HFFc6 (cell line): ENCODE data around the gene LARP1. TPM values are rescaled to one million over a fixed set of nuclear protein-coding genes. Genes with fewer than 3 reads are reported as not detected.
"Not testable (repeated sequence)": the region's sequence is repeated elsewhere in the genome, so short reads cannot be mapped to it uniquely, and the experiment has no call there.

Experiments used
- DNase-seq: peaks from one replicate; pipeline ENCODE4 v3.0.0-alpha.2; 2018
- H3K27ac Mint-ChIP-seq: 2 replicates; pipeline ENCODE4 v1.8.0; 2020; ENCODE audit warnings: mild to moderate bottlenecking, mixed read lengths
- H3K27me3 Mint-ChIP-seq: 2 replicates; pipeline ENCODE4 v1.8.0; 2021; ENCODE audit warnings: mild to moderate bottlenecking, moderate library complexity, mixed read lengths; ENCODE audit not compliant: insufficient read depth
- H3K36me3 Mint-ChIP-seq: 2 replicates; pipeline ENCODE4 v1.8.0; 2021; ENCODE audit warnings: low read depth, mixed read lengths
- H3K4me1 Mint-ChIP-seq: 2 replicates; pipeline ENCODE4 v1.8.0; 2020; ENCODE audit warnings: low read depth, mixed read lengths
- H3K4me3 Mint-ChIP-seq: 2 replicates; pipeline ENCODE4 v1.8.0; 2020; ENCODE audit warnings: mild to moderate bottlenecking, moderate library complexity, mixed read lengths
- H3K9me3 Mint-ChIP-seq: 2 replicates; pipeline ENCODE4 v1.8.0; 2020; ENCODE audit warnings: mild to moderate bottlenecking, mixed read lengths
- total RNA-seq, 6 experiments: library from RNA; stranded (reverse); fragmentation: NEBNext Ultra II Directional; extraction: Animal tissue kit (Norgen Biotek cat#: 25700); gene quantifications; 2 replicates in 1 of 6; 3 replicates in 5 of 6; pipeline ENCODE4 v1.2.3, GENCODE V29; 2021
- TF ChIP-seq, protein P1 (sequence below): fragments of 200-600 bp; sonication (generic); IDR thresholded peaks from 2 replicates; pipeline ENCODE4 v1.5.0; 2021; ENCODE audit warnings: antibody characterized with exemption, mild to moderate bottlenecking

Gene LARP1
- total RNA-seq, 6 experiments from 2014 or later, result 204 to 228 (median 208) TPM

GRCh38 chr5:154728939-154729588 lies 26.1 kb upstream of the LARP1 start:
- 0 out of 2 replicates have a peak, but pooled peaks cover 4% of the 10 kb centered on the region for H3K9me3 Mint-ChIP-seq
- H3K27ac Mint-ChIP-seq, result no peak overlapping the region
- no peak for DNase-seq
- H3K27me3 Mint-ChIP-seq, result peaks cover 3% of the 10 kb centered on the region
- H3K36me3 Mint-ChIP-seq, result no peaks in the 10 kb centered on the region; the same call in 1 of the 2 replicates
- TF ChIP-seq, protein P1, sequence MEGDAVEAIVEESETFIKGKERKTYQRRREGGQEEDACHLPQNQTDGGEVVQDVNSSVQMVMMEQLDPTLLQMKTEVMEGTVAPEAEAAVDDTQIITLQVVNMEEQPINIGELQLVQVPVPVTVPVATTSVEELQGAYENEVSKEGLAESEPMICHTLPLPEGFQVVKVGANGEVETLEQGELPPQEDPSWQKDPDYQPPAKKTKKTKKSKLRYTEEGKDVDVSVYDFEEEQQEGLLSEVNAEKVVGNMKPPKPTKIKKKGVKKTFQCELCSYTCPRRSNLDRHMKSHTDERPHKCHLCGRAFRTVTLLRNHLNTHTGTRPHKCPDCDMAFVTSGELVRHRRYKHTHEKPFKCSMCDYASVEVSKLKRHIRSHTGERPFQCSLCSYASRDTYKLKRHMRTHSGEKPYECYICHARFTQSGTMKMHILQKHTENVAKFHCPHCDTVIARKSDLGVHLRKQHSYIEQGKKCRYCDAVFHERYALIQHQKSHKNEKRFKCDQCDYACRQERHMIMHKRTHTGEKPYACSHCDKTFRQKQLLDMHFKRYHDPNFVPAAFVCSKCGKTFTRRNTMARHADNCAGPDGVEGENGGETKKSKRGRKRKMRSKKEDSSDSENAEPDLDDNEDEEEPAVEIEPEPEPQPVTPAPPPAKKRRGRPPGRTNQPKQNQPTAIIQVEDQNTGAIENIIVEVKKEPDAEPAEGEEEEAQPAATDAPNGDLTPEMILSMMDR, result no peak
- no peak overlapping the region for H3K4me3 Mint-ChIP-seq
- peaks cover 9% of the 10 kb centered on the region for H3K4me1 Mint-ChIP-seq

- no peak for DNase-seq
- Mint-ChIP-seq H3K4me1 (peaks cover 5% of the 10 kb centered on the region; the same call in 1 of the 2 replicates), H3K9me3 (0 out of 2 replicates have a peak, but pooled peaks cover 4% of the 10 kb centered on the region), H3K27ac (no peak overlapping the region), H3K4me3 (no peak overlapping the region), H3K36me3 (no peaks in the 10 kb centered on the region; the same call in 1 of the 2 replicates), H3K27me3 (peaks cover 3% of the 10 kb centered on the region)
- TF ChIP-seq, protein P1, result no peak
Measured at GRCh38 chr5:154729613-154730012, 25.6 kb upstream of the LARP1 start.

DNA sequence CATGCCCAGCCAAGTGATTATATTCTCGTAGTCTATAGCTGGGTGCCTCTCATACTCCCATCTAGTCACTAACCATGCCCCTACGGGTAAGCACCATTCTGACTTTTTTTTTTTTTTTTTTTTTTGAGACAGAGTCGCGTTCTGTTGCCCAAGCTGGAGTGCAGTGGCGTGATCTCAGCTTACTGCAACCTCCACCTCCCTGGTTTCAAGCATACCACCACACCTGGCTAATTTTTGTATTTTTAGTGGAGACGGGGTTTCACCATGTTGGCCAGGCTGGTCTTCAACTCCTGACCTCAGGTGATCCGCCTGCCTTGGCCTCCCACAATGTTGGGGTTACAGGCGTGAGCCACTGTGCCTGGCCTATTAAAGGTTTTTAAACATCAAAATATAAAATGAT lies 24.4 kb upstream of the LARP1 start:
- not testable (repeated sequence) for DNase-seq, H3K4me3 Mint-ChIP-seq, H3K27me3 Mint-ChIP-seq, H3K27ac Mint-ChIP-seq, H3K36me3 Mint-ChIP-seq, H3K4me1 Mint-ChIP-seq, H3K9me3 Mint-ChIP-seq

GRCh38 chr5:154732212-154732611 lies 23.0 kb upstream of the LARP1 start:
- Mint-ChIP-seq H3K27me3 (peaks cover 5% of the 10 kb centered on the region), H3K27ac (no peak overlapping the region), H3K4me1 (peaks cover 3% of the 10 kb centered on the region; the same call in 1 of the 2 replicates), H3K36me3 (no peaks in the 10 kb centered on the region), H3K4me3 (no peak overlapping the region), H3K9me3 (0 out of 2 replicates have a peak, but pooled peaks cover 4% of the 10 kb centered on the region)
- no peak for DNase-seq
- TF ChIP-seq, protein P1, result no peak

GRCh38 chr5:154734370-154735248 lies 20.6 kb upstream of the LARP1 start:
- H3K4me3 Mint-ChIP-seq, result no peak overlapping the region
- DNase-seq, result no peak
- H3K27me3 Mint-ChIP-seq, result peaks cover 2% of the 10 kb centered on the region; the same call in 1 of the 2 replicates
- 0 out of 2 replicates have a peak, but pooled peaks cover 2% of the 10 kb centered on the region for H3K9me3 Mint-ChIP-seq
- no peaks in the 10 kb centered on the region for H3K36me3 Mint-ChIP-seq
- H3K27ac Mint-ChIP-seq, result no peak overlapping the region
- TF ChIP-seq, protein P1, result no peak
- no peaks in the 10 kb centered on the region for H3K4me1 Mint-ChIP-seq

GRCh38 chr5:154735362-154735761 lies 19.8 kb upstream of the LARP1 start:
- DNase-seq, H3K4me1 Mint-ChIP-seq, H3K36me3 Mint-ChIP-seq, H3K27ac Mint-ChIP-seq, H3K27me3 Mint-ChIP-seq, H3K4me3 Mint-ChIP-seq, H3K9me3 Mint-ChIP-seq: not testable (repeated sequence)

DNA sequence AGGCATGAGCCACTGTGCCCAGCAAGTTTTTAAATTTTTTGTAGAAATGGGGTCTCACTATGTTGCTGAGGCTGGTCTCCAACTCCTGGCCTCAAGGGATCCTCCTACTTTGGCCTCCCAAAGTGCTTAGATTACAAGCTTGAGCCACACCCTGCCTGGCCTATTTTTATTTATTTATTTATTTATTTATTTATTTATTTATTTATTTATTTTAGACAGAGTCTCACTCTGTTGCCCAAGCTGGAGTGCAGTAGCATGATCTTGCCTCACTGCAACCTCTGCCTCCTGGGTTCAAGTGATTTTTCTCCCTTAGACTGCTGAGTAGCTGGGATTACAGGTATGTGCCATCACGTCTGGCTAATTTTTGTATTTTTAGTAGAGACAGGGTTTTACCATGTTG lies 18.8 kb upstream of the LARP1 start:
- DNase-seq, H3K27me3 Mint-ChIP-seq, H3K36me3 Mint-ChIP-seq, H3K9me3 Mint-ChIP-seq, H3K4me3 Mint-ChIP-seq, H3K27ac Mint-ChIP-seq: not testable (repeated sequence)
- peaks cover 12% of the 10 kb centered on the region for H3K4me1 Mint-ChIP-seq
